MCF 10A (cell line): ENCODE measurements around the gene CAPG. TPM values are rescaled to one million over a fixed set of nuclear protein-coding genes. Genes with fewer than 3 reads are reported as not detected.
A peak's percentile ranks its signal among the peaks of the same experiment; 100 is the strongest.

Experiments used
- BruUV-seq: library from RNA; stranded (reverse); fragments of 400-500 nt; replicated peaks from 2 replicates; lab custom pipeline; 2021; lab: Mats Ljungman, UMichigan
- CTCF ChIA-PET: fragments of 300-600 bp; sonication (Branson Sonifier 250); formaldehyde crosslinking; extraction: SDS; loops from one replicate; lab custom pipeline; 2021; ENCODE audit warnings: antibody characterized with exemption, inconsistent platforms; lab: Yijun Ruan, JAX
- POLR2A ChIA-PET: fragments of 300-600, 350-650 bp; sonication (Branson Sonifier 250); formaldehyde crosslinking; extraction: SDS; loops from one replicate; lab custom pipeline; 2020; ENCODE audit warnings: antibody characterized with exemption, inconsistent platforms; lab: Yijun Ruan, JAX
- DNase-seq: peaks from one replicate; pipeline ENCODE4 v3.0.0-alpha.2; 2018; ENCODE audit not compliant: unreplicated experiment
- H3K27ac Mint-ChIP-seq: one replicate; pipeline ENCODE4 v1.8.0; 2022; ENCODE audit warnings: mild to moderate bottlenecking, low read depth, mixed read lengths; ENCODE audit not compliant: unreplicated experiment
- H3K27me3 Mint-ChIP-seq: one replicate; pipeline ENCODE4 v1.8.0; 2022; ENCODE audit warnings: mixed read lengths; ENCODE audit not compliant: insufficient read depth, unreplicated experiment
- H3K36me3 Mint-ChIP-seq: one replicate; pipeline ENCODE4 v1.8.0; 2022; ENCODE audit warnings: mild to moderate bottlenecking, moderate library complexity, mixed read lengths; ENCODE audit not compliant: insufficient read depth, unreplicated experiment
- H3K4me1 Mint-ChIP-seq: one replicate; pipeline ENCODE4 v1.8.0; 2022; ENCODE audit warnings: mixed read lengths; ENCODE audit not compliant: insufficient read depth, unreplicated experiment
- H3K4me3 Mint-ChIP-seq: one replicate; pipeline ENCODE4 v1.8.0; 2022; ENCODE audit warnings: mild to moderate bottlenecking, moderate library complexity, mixed read lengths; ENCODE audit not compliant: unreplicated experiment
- H3K9me3 Mint-ChIP-seq: one replicate; pipeline ENCODE4 v1.8.0; 2022; ENCODE audit warnings: mixed read lengths; ENCODE audit not compliant: unreplicated experiment
- intact Hi-C: fragments of 100-400 bp; cut with micrococcal nuclease; formaldehyde crosslinking; loops from 2 replicates; pipeline ENCODE4 v1.14.1; 2022
- total RNA-seq: library from RNA; stranded (reverse); gene quantifications from 2 replicates; pipeline ENCODE4 v1.2.3, GENCODE V29; 2022
- TF ChIP-seq, protein P1 (sequence below): fragments of 200-600 bp; IDR thresholded peaks from one replicate; pipeline ENCODE4 v1.8.0; 2022; ENCODE audit warnings: antibody characterized with exemption, mild to moderate bottlenecking; ENCODE audit not compliant: unreplicated experiment

The CAPG gene
- total RNA-seq, 1 experiment from 2014 or later, result 188 TPM

DNA sequence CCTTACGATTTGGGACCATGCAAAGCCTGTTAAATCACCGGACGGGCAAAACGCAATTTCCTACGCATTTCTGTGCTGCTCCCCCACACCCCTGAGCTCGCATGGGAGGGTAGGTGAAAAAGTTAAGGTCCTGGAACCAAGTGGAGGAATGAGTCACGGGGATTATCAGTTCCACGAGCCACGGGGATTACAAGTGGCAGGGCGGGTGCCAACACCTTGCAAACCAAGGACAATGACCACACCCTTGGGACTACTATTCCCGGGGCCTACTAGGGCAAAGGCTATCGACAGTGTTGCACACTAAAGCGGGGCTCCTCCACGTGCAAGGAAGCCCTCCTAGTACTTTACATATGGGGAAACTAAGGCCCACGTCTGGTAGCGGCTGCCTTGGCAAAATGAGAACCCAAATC lies 56.3 kb downstream of the CAPG start:
- H3K9me3 Mint-ChIP-seq, result no peaks in the 10 kb centered on the region
- no peaks in the 10 kb centered on the region for H3K27me3 Mint-ChIP-seq
- peaks cover 53% of the 10 kb centered on the region for H3K36me3 Mint-ChIP-seq
- peak overlapping the region; percentile 97 for H3K4me3 Mint-ChIP-seq
- TF ChIP-seq, protein P1, sequence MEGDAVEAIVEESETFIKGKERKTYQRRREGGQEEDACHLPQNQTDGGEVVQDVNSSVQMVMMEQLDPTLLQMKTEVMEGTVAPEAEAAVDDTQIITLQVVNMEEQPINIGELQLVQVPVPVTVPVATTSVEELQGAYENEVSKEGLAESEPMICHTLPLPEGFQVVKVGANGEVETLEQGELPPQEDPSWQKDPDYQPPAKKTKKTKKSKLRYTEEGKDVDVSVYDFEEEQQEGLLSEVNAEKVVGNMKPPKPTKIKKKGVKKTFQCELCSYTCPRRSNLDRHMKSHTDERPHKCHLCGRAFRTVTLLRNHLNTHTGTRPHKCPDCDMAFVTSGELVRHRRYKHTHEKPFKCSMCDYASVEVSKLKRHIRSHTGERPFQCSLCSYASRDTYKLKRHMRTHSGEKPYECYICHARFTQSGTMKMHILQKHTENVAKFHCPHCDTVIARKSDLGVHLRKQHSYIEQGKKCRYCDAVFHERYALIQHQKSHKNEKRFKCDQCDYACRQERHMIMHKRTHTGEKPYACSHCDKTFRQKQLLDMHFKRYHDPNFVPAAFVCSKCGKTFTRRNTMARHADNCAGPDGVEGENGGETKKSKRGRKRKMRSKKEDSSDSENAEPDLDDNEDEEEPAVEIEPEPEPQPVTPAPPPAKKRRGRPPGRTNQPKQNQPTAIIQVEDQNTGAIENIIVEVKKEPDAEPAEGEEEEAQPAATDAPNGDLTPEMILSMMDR, result no peak
- intact Hi-C loops, result loop anchor here (1.0 to 5.0 kb wide), 4 partner anchors 26 to 249 kb away; partner anchors contain the start of genes CAPG and TMEM150A
- POLR2A ChIA-PET, result interaction anchor here (0.6 to 5.8 kb wide), 39 partner anchors 10 to 285 kb away, joined by 3 to 121 read pairs (median 4); partner anchors contain the start of genes C2orf68, GGCX, MAT2A and RNF181
- peak overlapping the region; percentile 98 for H3K27ac Mint-ChIP-seq
- peaks cover 10% of the 10 kb centered on the region for H3K4me1 Mint-ChIP-seq
- BruUV-seq, result TSS peak; percentile 78
- CTCF ChIA-PET, result interaction anchor here (0.5 to 1.8 kb wide), 8 partner anchors 23 to 780 kb away, joined by 3 to 5 read pairs (median 3); no protein-coding TSS in a partner anchor
- peak; percentile 48 for DNase-seq

DNA sequence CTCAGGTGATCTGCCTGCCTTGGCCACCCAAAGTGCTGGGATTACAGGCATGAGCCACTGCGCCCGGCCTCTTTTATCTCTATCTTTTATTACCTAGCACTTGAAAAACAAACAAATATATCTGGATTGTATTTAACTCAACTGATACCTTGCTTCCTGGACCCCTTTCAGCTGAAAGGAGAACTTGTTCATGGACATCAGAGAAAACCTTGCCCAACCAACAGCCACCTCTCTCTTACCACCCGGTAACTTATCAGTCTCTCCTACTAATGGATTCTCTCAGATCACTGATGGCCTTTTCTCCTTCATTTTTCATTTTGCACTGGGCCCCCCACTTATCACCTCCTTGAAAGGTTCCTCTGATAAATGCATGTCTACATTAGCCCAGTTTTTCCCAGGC lies 62.6 kb downstream of the CAPG start:
- POLR2A ChIA-PET, result no interaction called here
- Mint-ChIP-seq H3K36me3 (peaks cover 78% of the 10 kb centered on the region), H3K27ac (peak overlapping the region; percentile 64), H3K4me3 (no peak overlapping the region), H3K9me3 (no peaks in the 10 kb centered on the region), H3K27me3 (no peaks in the 10 kb centered on the region), H3K4me1 (no peaks in the 10 kb centered on the region)
- TF ChIP-seq, protein P1, result no peak
- BruUV-seq, result no TSS peak
- CTCF ChIA-PET, result interaction anchor here (0.7 kb wide), 1 partner anchor 204 kb away, joined by 3 read pairs; no protein-coding TSS in a partner anchor
- intact Hi-C loops, result no loop called here
- no peak for DNase-seq

Other genes starting within 250 kb of the CAPG start
- 62.9 and 65.5 TPM in 2 replicates for gene TGOLN2, start 82.4 kb downstream of the CAPG start, total RNA-seq
- 59.2 and 60.4 TPM in 2 replicates for gene RETSAT, start 55.8 kb downstream of the CAPG start, total RNA-seq
- 16.2 and 16.7 TPM in 2 replicates for gene ELMOD3, start 55.6 kb downstream of the CAPG start, total RNA-seq
- 0.84 and 2.2 TPM in 2 replicates for gene SH2D6, start 8.3 kb upstream of the CAPG start, total RNA-seq
- 348 and 366 TPM in 2 replicates for gene MAT2A, start 128.8 kb upstream of the CAPG start, total RNA-seq
- gene GGCX, start 151.1 kb upstream of the CAPG start, total RNA-seq, result 49.1 and 52.2 TPM in 2 replicates
- 49.9 and 56.0 TPM in 2 replicates for gene VAMP8, start 167.2 kb upstream of the CAPG start, total RNA-seq
- 1.6 and 3.0 TPM in 2 replicates for gene VAMP5, start 174.1 kb upstream of the CAPG start, total RNA-seq
- gene RNF181, start 185.4 kb upstream of the CAPG start, total RNA-seq, result 125 and 215 TPM in 2 replicates
- gene TMEM150A, start 192.3 kb upstream of the CAPG start, total RNA-seq, result 12.5 and 14.5 TPM in 2 replicates
- 34.3 and 35.5 TPM in 2 replicates for gene C2orf68, start 201.7 kb upstream of the CAPG start, total RNA-seq
- gene USP39, start 205.8 kb upstream of the CAPG start, total RNA-seq, result 36.7 and 43.8 TPM in 2 replicates